HepG2 (cell line): ENCODE results near the gene DNAJC18. TPM values are rescaled to one million over a fixed set of nuclear protein-coding genes. Genes with fewer than 3 reads are reported as not detected.

Experiments
- ERF ChIP-seq: IDR thresholded peaks from 2 replicates; pipeline ENCODE4 v1.6.1; 2018; ENCODE audit warnings: missing biosample characterization, missing genetic modification reagents
- ETS1 ChIP-seq: sonication (generic); formaldehyde crosslinking; IDR thresholded peaks from 2 replicates; pipeline ENCODE4 v1.4.0; 2020; ENCODE audit warnings: missing genetic modification reagents
- FOXA1 ChIP-seq, 2 experiments: fragments of 450-650 bp in 1 of 2; sonication (generic) in 1 of 2; formaldehyde crosslinking in 1 of 2; IDR thresholded peaks; 2 replicates each; pipeline versions ENCODE4 v1.4.0 to v1.6.1; 2016 to 2020; ENCODE audit warnings: missing genetic modification reagents in 1 of 2
- GRHL1 ChIP-seq: sonication (generic); formaldehyde crosslinking; conservative IDR thresholded peaks from 2 replicates; pipeline ENCODE4 v1.8.0; 2022; ENCODE audit warnings: missing genetic modification reagents
- HBP1 ChIP-seq: IDR thresholded peaks from 2 replicates; pipeline ENCODE4 v1.6.1; 2016; ENCODE audit warnings: low read depth, control low read depth
- HNF4G ChIP-seq, 2 experiments: sonication (generic) in 1 of 2; formaldehyde crosslinking in 1 of 2; IDR thresholded peaks; 2 replicates each; pipeline versions ENCODE4 v1.4.0 to v1.6.1; 2011 to 2020; ENCODE audit warnings: borderline replicate concordance in 2 of 2, low read depth in 2 of 2, mild to moderate bottlenecking in 2 of 2, low read length in 1 of 2, missing genetic modification reagents in 1 of 2, moderate library complexity in 1 of 2
- ONECUT2 ChIP-seq: sonication (generic); formaldehyde crosslinking; IDR thresholded peaks from 2 replicates; pipeline ENCODE4 v1.4.0; 2020; ENCODE audit warnings: missing genetic modification reagents
- RBAK ChIP-seq: sonication (generic); formaldehyde crosslinking; IDR thresholded peaks from 2 replicates; pipeline ENCODE4 v1.5.1; 2020; ENCODE audit warnings: mild to moderate bottlenecking, missing genetic modification reagents
- SP4 ChIP-seq: sonication (generic); formaldehyde crosslinking; IDR thresholded peaks from 2 replicates; pipeline ENCODE4 v1.8.1; 2023; ENCODE audit warnings: mild to moderate bottlenecking, missing genetic modification reagents
- SRSF9 ChIP-seq: fragments of 200-400 bp; formaldehyde crosslinking; IDR thresholded peaks from 2 replicates; pipeline ENCODE4 v1.6.1; 2018; ENCODE audit warnings: borderline replicate concordance, mild to moderate bottlenecking, low read depth, low read length; ENCODE audit not compliant: insufficient read depth, poor library complexity, severe bottlenecking
- TARDBP ChIP-seq: sonication (generic); formaldehyde crosslinking; IDR thresholded peaks from 2 replicates; pipeline ENCODE4 v1.8.0; 2022; ENCODE audit warnings: mild to moderate bottlenecking, missing genetic modification reagents
- TBP ChIP-seq: sonication (generic); formaldehyde crosslinking; IDR thresholded peaks from 2 replicates; pipeline ENCODE4 v1.5.0; 2020; ENCODE audit warnings: missing genetic modification reagents
- TRIM22 ChIP-seq: fragments of 450-650 bp; IDR thresholded peaks from 2 replicates; pipeline ENCODE4 v1.6.1; 2017
- U2AF2 ChIP-seq: fragments of 200-400 bp; formaldehyde crosslinking; IDR thresholded peaks from 2 replicates; pipeline ENCODE4 v1.6.1; 2017; ENCODE audit warnings: low read depth, mild to moderate bottlenecking, low read length
- ZFP36L2 ChIP-seq: sonication (generic); formaldehyde crosslinking; IDR thresholded peaks from 2 replicates; pipeline ENCODE4 v1.4.0; 2020; ENCODE audit warnings: missing genetic modification reagents
- ZNF609 ChIP-seq: sonication (generic); formaldehyde crosslinking; IDR thresholded peaks from 2 replicates; pipeline ENCODE4 v1.4.0; 2020; ENCODE audit warnings: mild to moderate bottlenecking, missing genetic modification reagents, borderline replicate concordance
- ZNF703 ChIP-seq: sonication (generic); formaldehyde crosslinking; IDR thresholded peaks from 2 replicates; pipeline ENCODE4 v1.5.1; 2020; ENCODE audit warnings: missing genetic modification reagents, mild to moderate bottlenecking, moderate library complexity, borderline replicate concordance
- polyA plus RNA-seq, 8 experiments: library from polyadenylated mRNA; depleted of rRNA in 3 of 8; stranded (reverse) in 7 of 8; unstranded in 1 of 8; fragments of >200 nt; fragmentation: Illumina TruSeq in 4 of 8; extraction: Trizol in 4 of 8; gene quantifications; 2 replicates each; pipeline versions ENCODE4 v1.2.1 to v1.2.3, GENCODE V29; 2011 to 2016; ENCODE audit warnings: low read depth in 4 of 8, missing spikeins in 1 of 8, mixed read lengths in 1 of 8; ENCODE audit not compliant: insufficient read depth in 1 of 8
- total RNA-seq, 5 experiments: library from RNA; depleted of rRNA; stranded (reverse); fragments of >200 nt; fragmentation: Illumina TruSeq; extraction: Trizol; gene quantifications; 2 replicates each; pipeline ENCODE4 v1.2.3, GENCODE V29; 2016; ENCODE audit warnings: low read depth in 1 of 5

The DNAJC18 gene
- total and polyA plus RNA-seq, 2 of the 13 experiments (the other 11 are each of a cell fraction or from before 2014, with no cell fraction given), result 6.5 to 6.6 TPM

GRCh38 chr5:139389701-139390638, 49.4 kb downstream of the DNAJC18 start, which contains the start of gene MZB1 (continued):
- TF ChIP-seq TBP (CRISPR knock-in tag), result no peak
- no peak for TF ChIP-seq TARDBP
- no peak for TF ChIP-seq ZNF609 (CRISPR knock-in tag)
- TF ChIP-seq ZFP36L2 (CRISPR knock-in tag), result no peak
- no peak for TF ChIP-seq ETS1 (CRISPR knock-in tag)
- no peak for TF ChIP-seq RBAK (CRISPR knock-in tag)
- no peak for TF ChIP-seq HNF4G (IDR thresholded peaks at IDR 0.05; ENCODE audit: borderline replicate concordance, low read depth, low read length)
- TF ChIP-seq HNF4G (CRISPR knock-in tag; IDR thresholded peaks at IDR 0.05; ENCODE audit: borderline replicate concordance, low read depth), result no peak
- TF ChIP-seq FOXA1 (IDR thresholded peaks at IDR 0.05), result no peak
- peak; percentile 14; the same call in 1 of the 2 replicates for TF ChIP-seq FOXA1 (CRISPR knock-in tag; IDR thresholded peaks at IDR 0.05)
- no peak for TF ChIP-seq ONECUT2 (CRISPR knock-in tag)
- TF ChIP-seq SP4, result no peak
- TF ChIP-seq GRHL1 (CRISPR knock-in tag), result no peak
- TF ChIP-seq ERF, result no peak
- TF ChIP-seq HBP1 (CRISPR knock-in tag), result no peak
- no peak for TF ChIP-seq U2AF2
- no peak for TF ChIP-seq ZNF703 (CRISPR knock-in tag)
- TF ChIP-seq TRIM22, result no peak
- TF ChIP-seq SRSF9, result no peak
